ENCODE results near the gene NKPD1. TPM values are rescaled to one million over a fixed set of nuclear protein-coding genes. Genes with fewer than 3 reads are reported as not detected.
A peak's percentile ranks its signal among the peaks of the same experiment; 100 is the strongest.

NKPD1 gene
- total and polyA plus RNA-seq, 2 donors (not counting 3 experiments of a cell fraction or from before 2014, with no cell fraction given) = 0.04 TPM; not detected in 1

DNA sequence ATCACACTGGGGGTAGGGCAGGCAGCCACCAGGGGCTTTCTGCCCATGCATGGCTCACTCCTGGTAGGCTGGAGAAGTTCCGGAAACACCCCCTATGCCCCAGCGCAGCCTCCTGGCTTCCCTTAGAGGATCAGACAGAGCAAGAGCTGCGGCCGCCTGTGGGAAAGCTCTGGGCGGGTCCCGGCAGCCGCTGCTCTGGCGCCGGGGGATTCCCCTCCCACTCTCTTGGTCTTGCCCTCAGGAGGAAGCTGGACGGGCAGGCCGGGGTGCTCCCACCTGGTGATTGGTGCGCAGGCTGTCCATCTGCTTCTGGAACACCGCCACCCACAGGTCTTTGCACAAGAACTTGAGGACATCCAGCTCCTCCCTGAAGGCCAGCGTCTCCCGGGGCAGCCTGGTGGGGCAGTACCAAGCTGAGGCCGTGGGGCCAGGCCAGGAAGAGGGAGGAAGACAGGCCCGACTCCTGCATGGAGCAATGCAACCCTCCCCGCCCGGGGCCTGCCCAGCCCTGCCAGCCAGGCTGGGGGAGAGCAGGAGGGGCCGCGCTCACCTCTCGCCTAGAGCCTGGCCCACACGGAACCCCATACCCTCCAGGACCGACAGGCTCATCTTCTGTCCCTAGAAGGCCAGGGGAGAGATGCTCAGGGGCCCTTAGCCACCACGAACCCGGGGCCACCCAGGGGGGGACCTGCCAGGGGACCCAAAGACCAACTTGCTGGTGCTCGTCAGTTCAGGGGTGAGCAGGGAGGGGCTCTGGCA lies 4.0 kb upstream of the NKPD1 start:
- Histone ChIP-seq H2AFZ (ENCODE audit: low read depth, low read length) (peak overlapping the region; percentile 50), H3K9me1 (replicated peaks; ENCODE audit: control insufficient read depth, extremely low read depth, insufficient read depth, low read length) (no peaks in the 10 kb centered on the region), H3K4me3 (replicated peaks in 1 of 3; ENCODE audit: insufficient read depth in 1 of 3, low read depth in 1 of 3, low read length in 3 of 3) (no peak overlapping the region), H3K79me2 (ENCODE audit: control insufficient read depth, insufficient read depth, low read length) (no peaks in the 10 kb centered on the region), H3K4me2 (ENCODE audit: insufficient read depth, low read length) (no peak overlapping the region), H3K4me1 (ENCODE audit: control insufficient read depth, extremely low read depth, insufficient read depth, low read length) (peaks cover 3% of the 10 kb centered on the region), H3K9ac (replicated peaks; ENCODE audit: extremely low read depth, insufficient read depth, low read length) (no peak overlapping the region), H3K27me3 (ENCODE audit: control insufficient read depth in 2 of 2, insufficient read depth in 2 of 2, low read length in 2 of 2) (no peaks in the 10 kb centered on the region), H3K27ac (ENCODE audit: insufficient read depth, low read depth, low read length) (no peak overlapping the region), H3K36me3 (ENCODE audit: control insufficient read depth in 2 of 2, extremely low read depth in 1 of 2, insufficient read depth in 2 of 2, low read length in 2 of 2) (no peaks in the 10 kb centered on the region), H3K9me3 (replicated peaks; ENCODE audit: control insufficient read depth, insufficient read depth, low read length) (no peaks in the 10 kb centered on the region), H4K20me1 (replicated peaks; ENCODE audit: control insufficient read depth, extremely low read depth, insufficient read depth, low read length) (no peaks in the 10 kb centered on the region)
- intact Hi-C loops (cut with micrococcal nuclease) = no loop called here
- dilution Hi-C loops (cut with MboI; ENCODE audit: extremely low pct_ligation_motif_present, low sequenced_read_pairs) = no loop called here
- POLR2A ChIA-PET = interaction anchor here (1.0 kb wide), 1 partner anchor 13 kb away, joined by 3 read pairs; the partner anchor contains the start of genes BLOC1S3 and TRAPPC6A
- TF ChIP-seq GATA2 (IDR thresholded peaks at IDR 0.05; ENCODE audit: insufficient read depth, insufficient read length, low read depth, low read length) = no peak
- no peak for TF ChIP-seq POLR2A (IDR thresholded peaks at IDR 0.05; ENCODE audit: low read depth, low read length)
- TF ChIP-seq, protein P1, sequence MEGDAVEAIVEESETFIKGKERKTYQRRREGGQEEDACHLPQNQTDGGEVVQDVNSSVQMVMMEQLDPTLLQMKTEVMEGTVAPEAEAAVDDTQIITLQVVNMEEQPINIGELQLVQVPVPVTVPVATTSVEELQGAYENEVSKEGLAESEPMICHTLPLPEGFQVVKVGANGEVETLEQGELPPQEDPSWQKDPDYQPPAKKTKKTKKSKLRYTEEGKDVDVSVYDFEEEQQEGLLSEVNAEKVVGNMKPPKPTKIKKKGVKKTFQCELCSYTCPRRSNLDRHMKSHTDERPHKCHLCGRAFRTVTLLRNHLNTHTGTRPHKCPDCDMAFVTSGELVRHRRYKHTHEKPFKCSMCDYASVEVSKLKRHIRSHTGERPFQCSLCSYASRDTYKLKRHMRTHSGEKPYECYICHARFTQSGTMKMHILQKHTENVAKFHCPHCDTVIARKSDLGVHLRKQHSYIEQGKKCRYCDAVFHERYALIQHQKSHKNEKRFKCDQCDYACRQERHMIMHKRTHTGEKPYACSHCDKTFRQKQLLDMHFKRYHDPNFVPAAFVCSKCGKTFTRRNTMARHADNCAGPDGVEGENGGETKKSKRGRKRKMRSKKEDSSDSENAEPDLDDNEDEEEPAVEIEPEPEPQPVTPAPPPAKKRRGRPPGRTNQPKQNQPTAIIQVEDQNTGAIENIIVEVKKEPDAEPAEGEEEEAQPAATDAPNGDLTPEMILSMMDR (IDR thresholded peaks at IDR 0.05; ENCODE audit: extremely low read depth in 1 of 2, insufficient read depth in 1 of 2, low read depth in 1 of 2, low read length in 2 of 2) = peak in 1 of 2 donors; percentile 4
- no peak for TF ChIP-seq EZH2 (IDR thresholded peaks at IDR 0.05; ENCODE audit: borderline replicate concordance, low read depth, low read length, severe bottlenecking)
- no peak for TF ChIP-seq POLR2AphosphoS5 (IDR thresholded peaks at IDR 0.05; ENCODE audit: insufficient read depth, low read depth, low read length)
- DNase-seq (ENCODE audit: low read depth, low spot score) = peak; percentile 45
- CTCF ChIA-PET = interaction anchor here (0.7 to 1.6 kb wide), 9 partner anchors 10 to 174 kb away, joined by 3 to 5 read pairs (median 4); no protein-coding TSS in a partner anchor
- no TSS peak for BruUV-seq (replicated peaks)
- peak; percentile 67 for FAIRE-seq

Measured in endothelial cell of umbilical vein (primary cell).